ENCODE data around the gene CRCP.
"Not testable (repeated sequence)": the region's sequence is repeated elsewhere in the genome, so short reads cannot be mapped to it uniquely, and the experiment has no call there.

GRCh38 chr7:66156035-66156434 lies 41.4 kb downstream of the CRCP start:
- TF ChIP-seq, protein P1, sequence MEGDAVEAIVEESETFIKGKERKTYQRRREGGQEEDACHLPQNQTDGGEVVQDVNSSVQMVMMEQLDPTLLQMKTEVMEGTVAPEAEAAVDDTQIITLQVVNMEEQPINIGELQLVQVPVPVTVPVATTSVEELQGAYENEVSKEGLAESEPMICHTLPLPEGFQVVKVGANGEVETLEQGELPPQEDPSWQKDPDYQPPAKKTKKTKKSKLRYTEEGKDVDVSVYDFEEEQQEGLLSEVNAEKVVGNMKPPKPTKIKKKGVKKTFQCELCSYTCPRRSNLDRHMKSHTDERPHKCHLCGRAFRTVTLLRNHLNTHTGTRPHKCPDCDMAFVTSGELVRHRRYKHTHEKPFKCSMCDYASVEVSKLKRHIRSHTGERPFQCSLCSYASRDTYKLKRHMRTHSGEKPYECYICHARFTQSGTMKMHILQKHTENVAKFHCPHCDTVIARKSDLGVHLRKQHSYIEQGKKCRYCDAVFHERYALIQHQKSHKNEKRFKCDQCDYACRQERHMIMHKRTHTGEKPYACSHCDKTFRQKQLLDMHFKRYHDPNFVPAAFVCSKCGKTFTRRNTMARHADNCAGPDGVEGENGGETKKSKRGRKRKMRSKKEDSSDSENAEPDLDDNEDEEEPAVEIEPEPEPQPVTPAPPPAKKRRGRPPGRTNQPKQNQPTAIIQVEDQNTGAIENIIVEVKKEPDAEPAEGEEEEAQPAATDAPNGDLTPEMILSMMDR (IDR thresholded peaks at IDR 0.05), result not testable (repeated sequence)
- not testable (repeated sequence) for TF ChIP-seq ZFX (IDR thresholded peaks at IDR 0.05; ENCODE audit: borderline replicate concordance)
